ENCODE data around the gene FCHO2. TPM values are rescaled to one million over a fixed set of nuclear protein-coding genes. Genes with fewer than 3 reads are reported as not detected.

Gene FCHO2
- total RNA-seq, 1 donor from 2014 or later = 13.3 TPM

GRCh38 chr5:73039082-73039481 is 83.2 kb downstream of the FCHO2 start:
- H3K27ac Mint-ChIP-seq (ENCODE audit: unreplicated experiment) = no peak overlapping the region
- no peak overlapping the region for H3K4me3 Mint-ChIP-seq (ENCODE audit: unreplicated experiment)
- no peaks in the 10 kb centered on the region for H3K27me3 Mint-ChIP-seq (ENCODE audit: unreplicated experiment)
- H3K36me3 Mint-ChIP-seq (ENCODE audit: unreplicated experiment) = no peaks in the 10 kb centered on the region
- TF ChIP-seq, protein P1, sequence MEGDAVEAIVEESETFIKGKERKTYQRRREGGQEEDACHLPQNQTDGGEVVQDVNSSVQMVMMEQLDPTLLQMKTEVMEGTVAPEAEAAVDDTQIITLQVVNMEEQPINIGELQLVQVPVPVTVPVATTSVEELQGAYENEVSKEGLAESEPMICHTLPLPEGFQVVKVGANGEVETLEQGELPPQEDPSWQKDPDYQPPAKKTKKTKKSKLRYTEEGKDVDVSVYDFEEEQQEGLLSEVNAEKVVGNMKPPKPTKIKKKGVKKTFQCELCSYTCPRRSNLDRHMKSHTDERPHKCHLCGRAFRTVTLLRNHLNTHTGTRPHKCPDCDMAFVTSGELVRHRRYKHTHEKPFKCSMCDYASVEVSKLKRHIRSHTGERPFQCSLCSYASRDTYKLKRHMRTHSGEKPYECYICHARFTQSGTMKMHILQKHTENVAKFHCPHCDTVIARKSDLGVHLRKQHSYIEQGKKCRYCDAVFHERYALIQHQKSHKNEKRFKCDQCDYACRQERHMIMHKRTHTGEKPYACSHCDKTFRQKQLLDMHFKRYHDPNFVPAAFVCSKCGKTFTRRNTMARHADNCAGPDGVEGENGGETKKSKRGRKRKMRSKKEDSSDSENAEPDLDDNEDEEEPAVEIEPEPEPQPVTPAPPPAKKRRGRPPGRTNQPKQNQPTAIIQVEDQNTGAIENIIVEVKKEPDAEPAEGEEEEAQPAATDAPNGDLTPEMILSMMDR (IDR thresholded peaks at IDR 0.05; ENCODE audit: partially characterized antibody, unreplicated experiment) = no peak
- DNase-seq = no peak
- H3K9me3 Mint-ChIP-seq (ENCODE audit: unreplicated experiment) = no peaks in the 10 kb centered on the region
- no peaks in the 10 kb centered on the region for H3K4me1 Mint-ChIP-seq (ENCODE audit: low read depth, unreplicated experiment)

DNA sequence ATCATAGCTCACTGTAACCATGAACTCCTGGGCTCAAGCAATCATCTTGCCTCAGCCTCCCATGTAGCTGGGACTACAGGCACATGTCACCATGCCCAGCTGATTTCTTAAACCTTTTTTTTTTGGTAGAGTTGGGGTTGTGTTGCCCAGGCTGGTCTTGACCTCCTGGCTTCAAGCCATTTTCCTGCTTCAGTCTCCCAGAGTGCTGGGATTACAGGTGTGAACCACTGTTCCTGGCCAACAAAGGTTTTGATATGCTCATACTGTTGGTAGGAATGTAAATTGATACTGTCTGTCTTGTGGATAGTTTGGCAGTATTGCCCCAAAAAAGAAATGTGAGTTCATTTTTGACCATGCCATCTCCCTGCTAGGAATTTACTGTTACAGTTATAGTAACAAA is 87.2 kb downstream of the FCHO2 start:
- H3K4me1 Mint-ChIP-seq (ENCODE audit: low read depth, unreplicated experiment) = no peaks in the 10 kb centered on the region
- H3K9me3 Mint-ChIP-seq (ENCODE audit: unreplicated experiment) = no peaks in the 10 kb centered on the region
- H3K27me3 Mint-ChIP-seq (ENCODE audit: unreplicated experiment) = no peaks in the 10 kb centered on the region
- no peaks in the 10 kb centered on the region for H3K36me3 Mint-ChIP-seq (ENCODE audit: unreplicated experiment)
- DNase-seq = no peak
- no peak overlapping the region for H3K27ac Mint-ChIP-seq (ENCODE audit: unreplicated experiment)
- TF ChIP-seq, protein P1 (IDR thresholded peaks at IDR 0.05; ENCODE audit: partially characterized antibody, unreplicated experiment) = no peak
- no peak overlapping the region for H3K4me3 Mint-ChIP-seq (ENCODE audit: unreplicated experiment)

DNA sequence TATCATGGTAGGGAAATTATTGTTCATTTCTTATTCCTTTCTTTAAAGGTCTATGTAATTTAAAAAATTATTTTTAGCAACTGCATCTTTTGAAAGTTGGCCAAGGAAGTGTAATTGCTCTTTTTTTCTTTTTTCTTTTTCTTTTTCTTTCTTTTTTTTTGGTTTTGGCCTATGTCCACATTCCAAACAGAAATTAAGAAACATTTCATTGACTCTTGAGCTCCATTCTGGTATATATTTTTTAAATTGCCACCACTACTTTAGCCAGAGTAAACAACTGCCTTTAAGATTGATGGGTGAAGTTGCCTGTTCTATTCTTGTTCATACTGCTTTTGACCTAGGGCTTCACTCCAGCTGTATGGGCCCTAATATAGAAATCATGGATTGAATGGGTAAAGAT is 88.7 kb downstream of the FCHO2 start:
- TF ChIP-seq, protein P1 (IDR thresholded peaks at IDR 0.05; ENCODE audit: partially characterized antibody, unreplicated experiment) = no peak
- Mint-ChIP-seq H3K4me1 (ENCODE audit: low read depth, unreplicated experiment) (no peaks in the 10 kb centered on the region), H3K4me3 (ENCODE audit: unreplicated experiment) (no peak overlapping the region), H3K27me3 (ENCODE audit: unreplicated experiment) (no peaks in the 10 kb centered on the region), H3K27ac (ENCODE audit: unreplicated experiment) (no peak overlapping the region), H3K9me3 (ENCODE audit: unreplicated experiment) (no peaks in the 10 kb centered on the region), H3K36me3 (ENCODE audit: unreplicated experiment) (no peaks in the 10 kb centered on the region)
- DNase-seq = no peak

- no peak for DNase-seq
- TF ChIP-seq, protein P1 (IDR thresholded peaks at IDR 0.05; ENCODE audit: partially characterized antibody, unreplicated experiment) = no peak
- no peaks in the 10 kb centered on the region for H3K27me3 Mint-ChIP-seq (ENCODE audit: unreplicated experiment)
- H3K36me3 Mint-ChIP-seq (ENCODE audit: unreplicated experiment) = no peaks in the 10 kb centered on the region
- H3K4me1 Mint-ChIP-seq (ENCODE audit: low read depth, unreplicated experiment) = no peaks in the 10 kb centered on the region
- no peaks in the 10 kb centered on the region for H3K9me3 Mint-ChIP-seq (ENCODE audit: unreplicated experiment)
- H3K4me3 Mint-ChIP-seq (ENCODE audit: unreplicated experiment) = no peak overlapping the region
- H3K27ac Mint-ChIP-seq (ENCODE audit: unreplicated experiment) = no peak overlapping the region
These were observed 89.8 kb downstream of the FCHO2 start for GRCh38 chr5:73045623-73046022.

- Mint-ChIP-seq H3K27me3 (ENCODE audit: unreplicated experiment) (no peaks in the 10 kb centered on the region), H3K27ac (ENCODE audit: unreplicated experiment) (no peak overlapping the region), H3K36me3 (ENCODE audit: unreplicated experiment) (no peaks in the 10 kb centered on the region), H3K4me1 (ENCODE audit: low read depth, unreplicated experiment) (no peaks in the 10 kb centered on the region), H3K4me3 (ENCODE audit: unreplicated experiment) (no peak overlapping the region), H3K9me3 (ENCODE audit: unreplicated experiment) (no peaks in the 10 kb centered on the region)
- TF ChIP-seq, protein P1 (IDR thresholded peaks at IDR 0.05; ENCODE audit: partially characterized antibody, unreplicated experiment) = no peak
- DNase-seq = no peak
These were observed 105.8 kb downstream of the FCHO2 start for GRCh38 chr5:73061593-73061992.

All from glutamatergic neuron (in vitro differentiated cells).